Subcutaneous adipose tissue (tissue), 4 donors: Measurements from ENCODE around the gene DNM3. TPM values are rescaled to one million over a fixed set of nuclear protein-coding genes. Genes with fewer than 3 reads are reported as not detected.

ENCODE experiments used
- total RNA-seq, 4 donors: library from RNA; depleted of rRNA; stranded (reverse); fragments of >200 nt; gene quantifications; one replicate each; pipeline ENCODE4 v1.1.0, GENCODE V29; 2016
- TF ChIP-seq, protein P1 (sequence below): fragments of 450-650 bp; IDR thresholded peaks from one replicate; pipeline ENCODE4 v1.5.1; 2016; ENCODE audit warnings: low read depth, mild to moderate bottlenecking, control low read depth, antibody characterized with exemption, moderate library complexity

The DNM3 gene
- total RNA-seq, 4 donors from 2014 or later, result 4.1 to 8.8 (median 7.6) TPM

DNA sequence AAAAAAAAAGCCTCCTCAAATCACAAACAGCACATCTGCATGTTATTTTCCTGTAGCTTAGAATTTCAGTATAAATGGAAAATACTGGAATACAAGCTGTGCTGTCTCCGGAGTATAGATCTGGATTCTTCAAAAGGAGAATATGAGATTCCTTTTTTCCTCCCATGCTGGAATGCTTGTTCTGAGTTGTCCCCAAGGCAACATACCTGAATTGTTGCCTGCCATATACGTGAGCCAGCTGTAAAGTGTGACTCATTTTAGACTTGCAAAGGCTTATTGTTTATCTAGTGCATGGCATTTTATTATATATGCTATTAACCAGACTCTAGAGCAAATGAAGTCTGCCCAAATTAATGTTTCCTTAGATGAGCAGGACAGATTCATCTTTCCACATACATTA, 484.2 kb downstream of the DNM3 start:
- TF ChIP-seq, protein P1, sequence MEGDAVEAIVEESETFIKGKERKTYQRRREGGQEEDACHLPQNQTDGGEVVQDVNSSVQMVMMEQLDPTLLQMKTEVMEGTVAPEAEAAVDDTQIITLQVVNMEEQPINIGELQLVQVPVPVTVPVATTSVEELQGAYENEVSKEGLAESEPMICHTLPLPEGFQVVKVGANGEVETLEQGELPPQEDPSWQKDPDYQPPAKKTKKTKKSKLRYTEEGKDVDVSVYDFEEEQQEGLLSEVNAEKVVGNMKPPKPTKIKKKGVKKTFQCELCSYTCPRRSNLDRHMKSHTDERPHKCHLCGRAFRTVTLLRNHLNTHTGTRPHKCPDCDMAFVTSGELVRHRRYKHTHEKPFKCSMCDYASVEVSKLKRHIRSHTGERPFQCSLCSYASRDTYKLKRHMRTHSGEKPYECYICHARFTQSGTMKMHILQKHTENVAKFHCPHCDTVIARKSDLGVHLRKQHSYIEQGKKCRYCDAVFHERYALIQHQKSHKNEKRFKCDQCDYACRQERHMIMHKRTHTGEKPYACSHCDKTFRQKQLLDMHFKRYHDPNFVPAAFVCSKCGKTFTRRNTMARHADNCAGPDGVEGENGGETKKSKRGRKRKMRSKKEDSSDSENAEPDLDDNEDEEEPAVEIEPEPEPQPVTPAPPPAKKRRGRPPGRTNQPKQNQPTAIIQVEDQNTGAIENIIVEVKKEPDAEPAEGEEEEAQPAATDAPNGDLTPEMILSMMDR, result no peak

DNA sequence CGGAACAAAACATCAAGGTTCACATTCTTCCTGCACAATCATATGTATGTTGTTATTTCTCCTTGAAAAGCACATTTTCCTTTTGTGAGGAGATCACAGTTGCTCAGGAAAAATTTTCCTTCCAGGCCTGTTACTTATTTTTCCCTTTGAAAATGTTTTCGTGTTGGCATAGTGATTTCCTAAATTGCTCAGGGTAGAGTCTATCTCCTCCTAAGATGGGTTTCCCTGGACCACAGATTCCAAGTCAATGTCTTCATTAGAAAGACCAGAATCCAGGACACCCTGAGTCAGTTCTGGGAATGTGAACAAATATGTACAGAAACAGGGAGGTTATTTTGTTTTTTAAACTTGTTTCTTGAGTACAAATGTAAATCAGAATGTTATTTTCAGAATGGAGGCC, 484.8 kb downstream of the DNM3 start:
- TF ChIP-seq, protein P1, result no peak

DNA sequence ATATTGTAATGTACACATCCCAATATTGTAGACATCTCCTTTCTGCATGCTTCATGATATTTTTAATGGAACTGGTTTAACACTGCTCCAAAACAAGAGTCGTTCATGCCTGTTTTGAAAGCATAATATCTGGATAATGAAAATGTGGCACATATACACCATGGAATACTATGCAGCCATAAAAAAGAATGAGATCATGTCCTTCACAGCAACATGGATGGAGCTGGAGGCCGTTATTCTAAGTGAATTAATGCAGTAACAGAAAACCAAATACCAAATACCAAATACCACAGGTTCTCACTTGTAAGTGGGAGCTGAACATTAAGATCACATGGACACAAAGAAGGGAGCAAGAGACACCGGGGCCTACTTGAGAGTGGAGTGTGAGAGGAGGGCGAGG, 487.0 kb downstream of the DNM3 start:
- TF ChIP-seq, protein P1, result no peak

DNA sequence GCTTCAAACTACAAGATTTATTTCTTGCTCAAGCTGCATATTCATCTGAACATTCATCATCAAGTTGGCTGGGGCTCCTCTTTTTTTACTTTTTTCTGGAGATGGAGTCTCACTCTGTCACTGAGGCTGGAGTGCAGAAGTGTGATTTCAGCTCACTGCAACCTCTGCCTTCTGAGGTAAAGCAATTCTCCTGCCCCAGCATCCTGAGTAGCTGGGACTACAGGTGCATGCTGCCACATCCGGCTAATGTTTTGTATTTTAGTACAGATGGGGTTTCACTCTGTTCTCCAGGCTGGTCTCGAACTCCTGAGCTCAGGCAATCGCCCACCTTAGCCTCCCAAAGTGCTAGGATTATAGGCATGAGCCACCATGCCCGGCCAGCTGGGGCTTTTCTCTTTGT, 490.9 kb downstream of the DNM3 start:
- TF ChIP-seq, protein P1, result no peak

DNA sequence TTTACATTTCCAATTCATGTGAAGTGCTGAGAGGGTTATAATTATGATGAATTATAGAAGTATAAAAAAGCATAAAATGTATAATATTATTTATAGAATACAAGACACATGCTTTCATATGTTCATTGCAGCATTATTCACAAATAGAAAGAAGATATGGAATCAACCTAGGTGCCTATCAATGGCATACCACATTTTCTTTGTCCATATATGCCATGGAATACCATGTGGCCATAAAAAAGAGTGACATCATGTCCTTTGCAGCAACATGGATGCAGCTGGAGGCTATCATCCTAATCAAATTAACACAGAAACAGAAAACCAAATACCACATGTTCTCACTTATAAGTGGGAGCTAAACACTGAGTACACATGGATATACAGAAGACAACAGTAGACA, 494.1 kb downstream of the DNM3 start:
- TF ChIP-seq, protein P1, result no peak

DNA sequence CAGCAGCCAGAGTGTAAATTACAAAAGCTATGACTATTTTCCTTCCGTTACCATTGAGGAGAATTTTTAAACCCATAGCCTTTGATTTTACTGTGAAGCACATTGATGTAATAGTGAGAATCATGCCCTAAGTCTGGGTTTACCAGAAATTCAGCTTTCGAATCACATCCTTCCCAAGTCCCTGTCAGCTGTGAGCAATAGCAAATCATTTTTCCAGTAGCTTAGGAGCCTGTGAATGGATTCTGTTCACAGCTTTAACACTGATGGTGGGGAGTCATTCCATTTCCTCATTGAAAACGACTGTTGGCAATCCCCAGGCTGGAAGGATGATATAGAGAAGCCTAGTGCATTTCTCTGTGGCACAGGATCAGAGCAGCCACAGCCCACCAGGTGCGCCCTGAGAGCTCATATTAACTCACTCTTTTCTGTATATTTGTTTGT, 497.0 kb downstream of the DNM3 start:
- TF ChIP-seq, protein P1, result no peak

DNA sequence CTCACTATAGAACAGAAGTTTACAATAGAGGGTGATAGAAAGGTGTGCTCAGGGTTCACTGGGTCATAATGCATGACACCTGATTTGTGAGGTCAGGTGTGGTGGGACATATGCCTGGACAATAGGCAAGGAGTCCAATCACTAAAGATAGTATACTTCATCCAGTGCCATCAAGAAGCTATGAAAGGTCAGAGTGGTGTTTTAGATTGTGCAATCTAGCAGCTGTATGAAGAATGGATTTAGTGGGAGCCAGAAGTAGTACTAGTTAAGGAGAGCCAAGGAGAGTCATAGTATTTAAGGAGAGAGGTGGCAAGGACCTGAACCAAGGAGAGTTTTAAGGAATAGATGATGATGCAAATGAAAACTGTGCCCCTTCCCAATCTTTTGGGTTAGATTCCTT, 498.5 kb downstream of the DNM3 start:
- TF ChIP-seq, protein P1, result no peak

DNA sequence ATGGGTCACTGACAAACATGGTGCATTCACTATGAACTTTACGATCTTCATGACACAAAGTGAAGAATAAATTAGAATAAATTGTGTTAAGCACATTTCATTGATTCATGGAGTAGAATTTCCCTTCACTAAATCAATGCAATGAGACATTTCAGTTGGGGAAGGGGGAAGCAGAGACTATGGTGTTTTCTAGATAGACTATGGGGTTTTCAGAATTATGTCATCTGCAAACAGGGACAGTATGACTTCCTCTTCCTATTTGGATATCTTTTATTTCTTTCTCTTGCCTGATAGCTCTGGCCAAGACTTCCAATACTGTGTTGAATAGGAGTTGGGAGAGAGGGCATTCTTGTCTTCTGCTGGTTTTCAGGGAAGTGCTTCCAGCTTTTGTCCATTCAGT, 499.2 kb downstream of the DNM3 start:
- TF ChIP-seq, protein P1, result no peak
